Nephron progenitor cell (in vitro differentiated cells): ENCODE measurements around the gene RSRC1.
A peak's percentile ranks its signal among the peaks of the same experiment; 100 is the strongest.

ENCODE experiments used
- DNase-seq: peaks from one replicate; pipeline ENCODE4 v3.0.0; 2021
- H3K27ac Mint-ChIP-seq: 2 replicates; pipeline ENCODE4 v1.8.0; 2021; ENCODE audit warnings: mild to moderate bottlenecking, moderate library complexity, mixed read lengths
- H3K27me3 Mint-ChIP-seq: 2 replicates; pipeline ENCODE4 v1.8.0; 2021; ENCODE audit warnings: mild to moderate bottlenecking, low read depth, mixed read lengths; ENCODE audit not compliant: poor library complexity
- H3K36me3 Mint-ChIP-seq: 2 replicates; pipeline ENCODE4 v1.8.0; 2021; ENCODE audit warnings: low read depth, mixed read lengths
- H3K4me1 Mint-ChIP-seq: 2 replicates; pipeline ENCODE4 v1.8.0; 2021; ENCODE audit warnings: mixed read lengths
- H3K4me3 Mint-ChIP-seq: 2 replicates; pipeline ENCODE4 v1.8.0; 2021; ENCODE audit warnings: mild to moderate bottlenecking, moderate library complexity, mixed read lengths
- H3K9me3 Mint-ChIP-seq: 2 replicates; pipeline ENCODE4 v1.8.0; 2021; ENCODE audit warnings: mild to moderate bottlenecking, moderate library complexity, mixed read lengths
- TF ChIP-seq, protein P1 (sequence below): fragments of 200-600 bp; sonication (generic); IDR thresholded peaks from 2 replicates; pipeline ENCODE4 v1.5.0; 2021; ENCODE audit warnings: antibody characterized with exemption

The RSRC1 gene

DNA sequence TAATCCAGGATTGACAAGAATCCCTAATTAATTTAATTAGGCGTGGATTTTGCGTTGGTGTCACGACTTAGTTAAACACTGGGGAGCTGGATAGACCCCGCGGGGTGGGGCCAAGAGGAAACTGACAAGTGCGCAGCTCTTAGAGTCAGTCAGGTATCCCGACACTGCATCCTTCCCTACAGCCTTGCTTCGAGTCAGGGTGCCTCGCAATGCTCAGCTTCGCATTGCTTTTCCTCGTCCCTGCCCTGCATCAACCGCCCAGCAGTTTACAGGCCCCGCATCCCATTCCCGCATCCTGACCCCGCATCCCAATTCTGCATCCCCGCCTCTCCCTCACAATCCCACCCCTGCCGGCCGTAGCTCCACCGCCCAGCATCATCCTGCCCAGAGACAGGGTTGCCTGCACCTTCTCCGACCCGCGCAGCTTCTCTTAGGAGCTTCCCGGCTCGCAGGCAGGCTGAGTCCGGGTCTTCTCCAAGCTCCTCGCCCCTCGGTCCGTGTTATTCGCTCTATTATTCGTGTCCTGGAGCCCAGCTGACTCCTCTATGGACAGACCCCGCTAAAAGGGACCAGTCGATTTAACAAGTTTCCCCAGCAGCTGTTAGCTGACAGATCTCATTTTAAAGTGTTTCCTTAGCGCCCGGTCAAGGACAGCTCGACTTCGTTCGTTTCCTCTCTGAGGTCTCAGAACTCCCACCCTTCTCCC, 3.0 kb upstream of the RSRC1 start:
- H3K4me1 Mint-ChIP-seq, result peaks cover 65% of the 10 kb centered on the region
- peak overlapping the region; percentile 69 for H3K4me3 Mint-ChIP-seq
- H3K27ac Mint-ChIP-seq, result no peak overlapping the region

DNA sequence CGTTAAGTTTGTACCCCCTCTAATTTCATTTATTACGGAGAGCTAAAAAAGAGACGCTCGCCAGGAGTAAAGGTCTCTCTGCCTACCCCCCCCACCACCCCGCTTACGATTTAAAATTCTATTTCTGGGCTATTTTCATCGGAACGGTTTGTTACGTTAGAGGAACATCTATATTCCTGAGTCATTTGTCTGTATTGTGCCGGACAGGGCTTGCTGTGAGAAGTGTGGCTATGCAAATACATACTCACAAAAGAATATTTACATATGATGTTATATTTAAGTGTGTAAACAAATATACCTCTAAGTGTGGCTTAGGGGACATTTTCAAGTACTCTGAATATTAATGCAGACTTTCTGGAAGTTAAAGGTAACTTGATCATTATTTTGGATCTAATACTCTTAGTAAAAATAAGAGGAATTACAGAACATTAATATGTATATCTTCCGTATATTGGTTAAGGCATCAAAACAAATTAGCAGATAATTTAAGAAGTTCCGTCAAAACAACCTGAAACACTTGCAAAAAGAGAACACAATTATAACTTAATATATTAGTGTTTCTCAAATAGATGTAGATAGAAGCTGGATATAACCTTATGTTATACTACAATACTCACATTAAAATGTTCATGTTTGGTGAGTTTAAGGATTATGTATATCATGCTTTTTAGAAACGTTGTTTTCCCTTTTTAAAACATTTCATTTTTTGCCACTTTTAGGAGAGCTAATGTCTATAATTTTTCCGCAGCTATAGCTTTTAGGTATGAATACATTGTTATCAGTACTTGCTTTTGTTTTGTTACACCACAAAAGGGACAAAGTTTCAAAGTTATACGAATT, 2.1 kb upstream of the RSRC1 start:
- Mint-ChIP-seq H3K27me3 (peaks cover 70% of the 10 kb centered on the region), H3K4me3 (peak overlapping the region; percentile 69), H3K27ac (no peak overlapping the region), H3K9me3 (peaks cover 13% of the 10 kb centered on the region), H3K4me1 (peaks cover 58% of the 10 kb centered on the region), H3K36me3 (peaks cover 18% of the 10 kb centered on the region)
- DNase-seq, result no peak
- TF ChIP-seq, protein P1, sequence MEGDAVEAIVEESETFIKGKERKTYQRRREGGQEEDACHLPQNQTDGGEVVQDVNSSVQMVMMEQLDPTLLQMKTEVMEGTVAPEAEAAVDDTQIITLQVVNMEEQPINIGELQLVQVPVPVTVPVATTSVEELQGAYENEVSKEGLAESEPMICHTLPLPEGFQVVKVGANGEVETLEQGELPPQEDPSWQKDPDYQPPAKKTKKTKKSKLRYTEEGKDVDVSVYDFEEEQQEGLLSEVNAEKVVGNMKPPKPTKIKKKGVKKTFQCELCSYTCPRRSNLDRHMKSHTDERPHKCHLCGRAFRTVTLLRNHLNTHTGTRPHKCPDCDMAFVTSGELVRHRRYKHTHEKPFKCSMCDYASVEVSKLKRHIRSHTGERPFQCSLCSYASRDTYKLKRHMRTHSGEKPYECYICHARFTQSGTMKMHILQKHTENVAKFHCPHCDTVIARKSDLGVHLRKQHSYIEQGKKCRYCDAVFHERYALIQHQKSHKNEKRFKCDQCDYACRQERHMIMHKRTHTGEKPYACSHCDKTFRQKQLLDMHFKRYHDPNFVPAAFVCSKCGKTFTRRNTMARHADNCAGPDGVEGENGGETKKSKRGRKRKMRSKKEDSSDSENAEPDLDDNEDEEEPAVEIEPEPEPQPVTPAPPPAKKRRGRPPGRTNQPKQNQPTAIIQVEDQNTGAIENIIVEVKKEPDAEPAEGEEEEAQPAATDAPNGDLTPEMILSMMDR, result no peak

More for the DNA sequence above, 3.0 kb upstream of the RSRC1 start:
- Mint-ChIP-seq H3K9me3 (peaks cover 4% of the 10 kb centered on the region), H3K27me3 (peaks cover 79% of the 10 kb centered on the region), H3K36me3 (peaks cover 8% of the 10 kb centered on the region)
- DNase-seq, result peak; percentile 40
- TF ChIP-seq, protein P1, result no peak

DNA sequence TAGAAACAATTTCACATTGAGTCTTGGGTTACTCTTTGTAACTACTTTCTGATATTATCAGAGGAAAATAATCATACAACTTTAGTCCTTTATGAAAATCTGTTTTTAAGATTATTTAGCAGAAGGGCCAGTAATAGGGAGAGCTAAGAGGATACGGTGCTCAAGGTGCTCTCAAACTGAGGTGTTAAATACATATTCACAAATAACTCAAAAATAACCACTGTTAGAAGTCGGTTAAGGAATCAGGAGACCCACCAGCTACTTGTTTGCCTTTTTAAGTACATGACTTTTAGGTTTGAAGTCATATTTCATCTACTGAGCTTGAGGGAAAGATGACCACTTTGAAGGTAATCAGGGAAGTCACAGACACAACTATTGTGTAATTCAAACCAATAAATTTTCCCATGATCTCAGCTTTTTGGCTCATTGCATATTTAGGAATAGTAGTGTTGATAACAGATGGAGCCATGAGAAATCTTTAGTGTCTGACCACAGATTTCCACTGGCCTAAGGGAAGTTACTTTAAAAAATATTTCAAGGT, 1.4 kb upstream of the RSRC1 start:
- TF ChIP-seq, protein P1, result no peak
- DNase-seq, result no peak
- Mint-ChIP-seq H3K27ac (no peak overlapping the region), H3K36me3 (peaks cover 24% of the 10 kb centered on the region), H3K4me3 (peak overlapping the region; percentile 23), H3K27me3 (peaks cover 63% of the 10 kb centered on the region), H3K9me3 (peaks cover 20% of the 10 kb centered on the region), H3K4me1 (peaks cover 53% of the 10 kb centered on the region)

DNA sequence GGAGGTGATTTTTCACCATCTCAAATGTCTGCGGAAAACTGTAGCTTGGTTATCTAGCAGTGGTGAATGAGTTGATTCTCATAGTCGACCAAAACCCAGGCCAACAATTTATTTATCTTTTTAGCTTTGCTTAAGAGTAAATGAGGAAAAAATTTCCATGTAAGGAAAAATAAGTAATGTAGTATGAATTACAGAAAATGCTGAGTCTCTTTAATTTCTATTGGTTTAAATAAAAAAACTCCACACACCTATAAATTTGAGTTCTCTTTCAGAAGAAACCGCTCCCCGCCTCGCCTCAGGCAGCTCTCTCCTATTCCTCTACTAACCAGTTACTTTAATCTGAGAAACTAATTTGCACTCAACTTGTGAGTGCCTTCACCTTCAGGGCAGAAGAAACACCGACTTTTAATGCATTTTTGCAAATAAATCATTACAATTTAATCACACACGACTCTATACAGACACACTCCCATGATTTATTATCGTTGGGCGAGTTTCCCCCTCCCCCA, 540 bp upstream of the RSRC1 start:
- DNase-seq, result no peak
- H3K36me3 Mint-ChIP-seq, result peaks cover 33% of the 10 kb centered on the region
- peak overlapping the region; percentile 98 for H3K27ac Mint-ChIP-seq
- TF ChIP-seq, protein P1, result no peak
- H3K4me1 Mint-ChIP-seq, result peaks cover 44% of the 10 kb centered on the region
- H3K9me3 Mint-ChIP-seq, result peaks cover 28% of the 10 kb centered on the region
- peak overlapping the region; percentile 94 for H3K4me3 Mint-ChIP-seq
- H3K27me3 Mint-ChIP-seq, result peaks cover 55% of the 10 kb centered on the region

DNA sequence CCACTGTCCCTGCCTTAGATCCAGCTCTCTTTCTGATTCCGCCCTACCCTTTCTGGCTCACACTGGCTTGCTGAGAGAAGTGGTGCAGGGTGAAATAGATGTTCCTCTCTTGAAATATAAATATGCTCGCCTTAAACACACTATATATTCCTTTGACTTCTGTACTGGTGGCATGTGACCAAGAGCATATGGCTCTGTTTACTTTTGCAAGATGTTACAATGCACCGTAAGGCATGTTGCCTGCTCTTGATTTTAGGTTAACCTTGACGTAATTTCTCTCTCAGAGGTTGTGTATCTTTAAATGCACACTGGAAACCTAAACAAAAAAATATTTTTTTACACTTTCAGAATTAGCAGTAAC, 749 bp downstream of the RSRC1 start:
- Mint-ChIP-seq H3K27me3 (peaks cover 43% of the 10 kb centered on the region), H3K4me1 (peaks cover 40% of the 10 kb centered on the region), H3K36me3 (peaks cover 40% of the 10 kb centered on the region), H3K9me3 (peaks cover 38% of the 10 kb centered on the region), H3K27ac (peak overlapping the region; percentile 97), H3K4me3 (peak overlapping the region; percentile 94)
- DNase-seq, result no peak
- TF ChIP-seq, protein P1, result no peak
